K562 (cell line): ENCODE measurements around the gene MPDU1. TPM values are rescaled to one million over a fixed set of nuclear protein-coding genes. Genes with fewer than 3 reads are reported as not detected.

Source experiments
- DEAF1 ChIP-seq: fragments of 450-650 bp; formaldehyde crosslinking; IDR thresholded peaks from 2 replicates; pipeline ENCODE4 v1.4.0; 2020; ENCODE audit warnings: mild to moderate bottlenecking, moderate library complexity
- DPF2 ChIP-seq: fragments of 450-650 bp; IDR thresholded peaks from 2 replicates; pipeline ENCODE4 v1.6.1; 2016
- FOXK1 ChIP-seq: sonication (generic); formaldehyde crosslinking; IDR thresholded peaks from 2 replicates; pipeline ENCODE4 v1.8.0; 2022; ENCODE audit warnings: missing genetic modification reagents, mild to moderate bottlenecking, borderline replicate concordance
- FOXP4 ChIP-seq: sonication (generic); formaldehyde crosslinking; IDR thresholded peaks from 2 replicates; pipeline ENCODE4 v1.8.0; 2022; ENCODE audit warnings: mild to moderate bottlenecking, missing genetic modification reagents, borderline replicate concordance
- GABPB1 ChIP-seq: sonication (generic); formaldehyde crosslinking; IDR thresholded peaks from 2 replicates; pipeline ENCODE4 v1.8.0; 2022; ENCODE audit warnings: mild to moderate bottlenecking, missing genetic modification reagents
- GATAD2B ChIP-seq: fragments of 450-650 bp; IDR thresholded peaks from 2 replicates; pipeline ENCODE4 v1.6.1; 2017; ENCODE audit warnings: mild to moderate bottlenecking, borderline replicate concordance
- MLLT1 ChIP-seq, 2 experiments: fragments of 450-650 bp; IDR thresholded peaks; 2 replicates each; pipeline ENCODE4 v1.6.1; 2016
- NCOR1 ChIP-seq: fragments of 450-650 bp; IDR thresholded peaks from 2 replicates; pipeline ENCODE4 v1.6.1; 2016; ENCODE audit warnings: mild to moderate bottlenecking, moderate library complexity
- NEUROD1 ChIP-seq: fragments of 150-350 bp; IDR thresholded peaks from 2 replicates; pipeline ENCODE4 v1.6.1; 2014; ENCODE audit warnings: borderline replicate concordance, low read length, low read depth; ENCODE audit not compliant: partially characterized antibody
- PKNOX1 ChIP-seq: fragments of 450-650 bp; IDR thresholded peaks from 2 replicates; pipeline ENCODE4 v1.6.1; 2016
- POLR2AphosphoS5 ChIP-seq: IDR thresholded peaks from 2 replicates; pipeline ENCODE4 v1.6.1; 2011; ENCODE audit warnings: mild to moderate bottlenecking, low read depth, low read length, moderate library complexity; ENCODE audit not compliant: control insufficient read depth, insufficient read depth
- RBM39 ChIP-seq: fragments of 200-400 bp; formaldehyde crosslinking; optimal IDR thresholded peaks from 2 replicates; pipeline ENCODE3; 2018; ENCODE audit warnings: low read depth, low read length
- RHOXF2B ChIP-seq: fragments of 250-450 bp; sonication (Bioruptor Pico); conservative IDR thresholded peaks from 2 replicates; pipeline ENCODE4 v1.5.1; 2021
- SIN3A ChIP-seq, 2 experiments: fragments of 150-350 bp in 1 of 2; IDR thresholded peaks; 2 replicates each; pipeline ENCODE4 v1.6.1; 2011 to 2016; ENCODE audit warnings: borderline replicate concordance in 2 of 2, low read depth in 2 of 2, low read length in 2 of 2, mild to moderate bottlenecking in 2 of 2, moderate library complexity in 2 of 2; ENCODE audit not compliant: control insufficient read depth in 1 of 2
- SPI1 ChIP-seq: IDR thresholded peaks from 2 replicates; pipeline ENCODE4 v1.6.1; 2011; ENCODE audit warnings: low read depth, low read length, control low read depth, borderline replicate concordance
- TGIF2 ChIP-seq: sonication (generic); formaldehyde crosslinking; IDR thresholded peaks from 2 replicates; pipeline ENCODE4 v1.8.1; 2022; ENCODE audit warnings: mild to moderate bottlenecking, missing genetic modification reagents, moderate library complexity
- ZBTB7A ChIP-seq: IDR thresholded peaks from 2 replicates; pipeline ENCODE4 v1.6.1; 2011; ENCODE audit warnings: low read depth, mild to moderate bottlenecking, low read length, moderate library complexity, borderline replicate concordance; ENCODE audit not compliant: control insufficient read depth
- ZKSCAN8 ChIP-seq: fragments of 200-800 bp; sonication (Bioruptor generic); IDR thresholded peaks from 2 replicates; pipeline ENCODE4 v1.6.1; 2016; ENCODE audit warnings: missing genetic modification characterization, missing compliant biosample characterization
- ZNF316 ChIP-seq: fragments of 450-650 bp; IDR thresholded peaks from 2 replicates; pipeline ENCODE4 v1.6.1; 2016
- polyA plus RNA-seq, 8 experiments: library from polyadenylated mRNA; depleted of rRNA in 4 of 8; stranded (reverse) in 5 of 8; unstranded in 3 of 8; fragments of >200 nt; fragmentation: Nextera tagmentation in 2 of 8; fragmentation: Illumina TruSeq in 1 of 8; extraction: Ambion mirVana in 2 of 8; extraction: Trizol in 1 of 8; gene quantifications; 2 replicates each; pipeline versions ENCODE4 v1.2.1 to v1.2.3, GENCODE V29; 2011 to 2014; ENCODE audit warnings: inconsistent platforms in 1 of 8, missing spikeins in 1 of 8
- total RNA-seq, 7 experiments: library from RNA; depleted of rRNA in 6 of 7; stranded (reverse); fragments of >200 nt in 6 of 7; fragmentation: Illumina TruSeq in 2 of 7; extraction: Trizol in 2 of 7; gene quantifications; 2 replicates each; pipeline versions ENCODE4 v1.2.1 to v1.2.3, GENCODE V29; 2011 to 2021; ENCODE audit warnings: low replicate concordance in 1 of 7

The MPDU1 gene
- total and polyA plus RNA-seq, 9 of the 15 experiments (the other 6 are each of a cell fraction or from before 2014, with no cell fraction given) = 4.9 to 179 (median 77.1) TPM

GRCh38 chr17:7579001-7579833 is 4.4 kb upstream of the MPDU1 start, which contains the start of gene CD68 (continued):
- TF ChIP-seq ZBTB7A (no peak; the same call in 1 of the 2 replicates), NEUROD1 (no peak), NCOR1 (peak; percentile 55), RHOXF2B (CRISPR knock-in tag) (peak; percentile 71; the same call in 1 of the 2 replicates), TGIF2 (CRISPR knock-in tag) (no peak), GABPB1 (CRISPR knock-in tag) (peak; percentile 12; the same call in 1 of the 2 replicates), RBM39 (no peak), MLLT1 (IDR thresholded peaks at IDR 0.05) (0 out of 4 replicates have a peak, but pooled peaks of 1 of the 2 experiments have one; percentile 6), ZKSCAN8 (CRISPR knock-in tag) (no peak), SIN3A (IDR thresholded peaks at IDR 0.05; ENCODE audit: borderline replicate concordance in 2 of 2, control insufficient read depth in 1 of 2, low read depth in 2 of 2, low read length in 2 of 2) (peak; percentile 66 to 95; a peak in 2 of 4 replicates), PKNOX1 (peak; percentile 5; the same call in 1 of the 2 replicates), FOXK1 (CRISPR knock-in tag) (peak; percentile 95), DPF2 (peak; percentile 54; the same call in 1 of the 2 replicates), GATAD2B (no peak), POLR2AphosphoS5 (peak; percentile 93), FOXP4 (CRISPR knock-in tag) (0 out of 2 replicates have a peak, but pooled peaks have one; percentile 63), DEAF1 (CRISPR knock-in tag) (no peak), SPI1 (peak; percentile 80; the same call in 1 of the 2 replicates), ZNF316 (no peak)
- TF ChIP-seq, all 486 proteins: peak for 104
